K562 (cell line): ENCODE results near the gene SPINT4. TPM values are rescaled to one million over a fixed set of nuclear protein-coding genes. Genes with fewer than 3 reads are reported as not detected.
"Not testable (repeated sequence)": the region's sequence is repeated elsewhere in the genome, so short reads cannot be mapped to it uniquely, and the experiment has no call there.

ENCODE experiments used
- ATAC-seq: fragments of 200-7000 bp; cut with Tn5 transposase; 3 replicates; pipeline ENCODE4 v1.9.1; 2020; ENCODE audit warnings: moderate library complexity
- BruUV-seq: library from RNA; stranded (reverse); fragments of 400-500 nt; replicated peaks from 2 replicates; lab custom pipeline; 2021; lab: Mats Ljungman, UMichigan
- CTCF ChIA-PET: fragments of 300-600 bp; formaldehyde crosslinking; extraction: SDS; loops from one replicate; lab custom pipeline; 2021; ENCODE audit warnings: low intra/inter-chr PET ratio; lab: Yijun Ruan, JAX
- POLR2A ChIA-PET: fragments of 300-600, 350-650 bp; sonication (Branson Sonifier 250); formaldehyde crosslinking; extraction: SDS; loops from one replicate; lab custom pipeline; 2021; ENCODE audit warnings: antibody characterized with exemption, inconsistent platforms; lab: Yijun Ruan, JAX
- DNase-seq, 4 experiments: peaks; one replicate each; pipeline versions ENCODE4 v3.0.0 to v3.0.0-alpha.2; 2011 to 2018; ENCODE audit warnings: low spot score in 3 of 4, mixed read lengths in 3 of 4; ENCODE audit errors: extremely low read depth in 1 of 4
- FAIRE-seq: peaks from 2 replicates; lab custom pipeline; 2011; peaks lifted over from hg19 to GRCh38; lab: Jason Lieb, UNC
- H2AFZ ChIP-seq: 2 replicates; pipeline ENCODE4 v1.6.0; 2011; ENCODE audit warnings: low read depth, low read length, control low read depth, inconsistent platforms
- H3K27ac ChIP-seq: fragments of 200-600 bp; 3 replicates; pipeline ENCODE4 v1.8.0; 2011; ENCODE audit warnings: low read depth, mild to moderate bottlenecking, control low read depth, inconsistent platforms, low read length, moderate library complexity, mixed read lengths; ENCODE audit errors: extremely low read depth
- H3K27me3 ChIP-seq, 2 experiments: fragments of 300-600 bp in 1 of 2; 2 replicates in 1 of 2; 3 replicates in 1 of 2; pipeline versions ENCODE4 v1.6.0 to v1.8.0; 2011; ENCODE audit warnings: inconsistent platforms in 2 of 2, low read length in 2 of 2, mild to moderate bottlenecking in 1 of 2, mixed read lengths in 1 of 2, moderate library complexity in 1 of 2; ENCODE audit not compliant: control insufficient read depth in 2 of 2, insufficient read depth in 2 of 2
- H3K36me3 ChIP-seq: fragments of 300-600 bp; 3 replicates; pipeline ENCODE4 v1.8.0; 2011; ENCODE audit warnings: mild to moderate bottlenecking, low read length, inconsistent platforms; ENCODE audit not compliant: control insufficient read depth, insufficient read depth
- H3K4me1 ChIP-seq, 2 experiments: fragments of 200-600 bp in 1 of 2; replicated peaks in 1 of 2; 2 replicates in 1 of 2; 3 replicates in 1 of 2; pipeline versions ENCODE4 v1.5.1 to v1.8.0; 2011; ENCODE audit warnings: inconsistent platforms in 2 of 2, low read length in 2 of 2, mild to moderate bottlenecking in 1 of 2, mixed read lengths in 1 of 2, moderate library complexity in 1 of 2; ENCODE audit not compliant: control insufficient read depth in 2 of 2, insufficient read depth in 2 of 2
- H3K4me2 ChIP-seq: 2 replicates; pipeline ENCODE4 v1.6.1; 2011; ENCODE audit warnings: low read length, control low read depth, inconsistent platforms, mixed read lengths; ENCODE audit not compliant: insufficient read depth
- H3K4me3 ChIP-seq: fragments of 200-600 bp; sonication (generic), shearing (Covaris generic); 2 replicates; pipeline ENCODE4 v1.5.1; 2016; ENCODE audit warnings: control low read depth, inconsistent platforms
- H3K79me2 ChIP-seq: fragments of 200-600 bp; 3 replicates; pipeline ENCODE4 v1.8.0; 2011; ENCODE audit warnings: low read length, inconsistent platforms; ENCODE audit not compliant: control insufficient read depth, insufficient read depth
- H3K9ac ChIP-seq, 2 experiments: 2 replicates each; pipeline versions ENCODE4 v1.6.0 to v1.6.1; 2011; ENCODE audit warnings: low read depth in 2 of 2, low read length in 2 of 2, control low read depth in 1 of 2, inconsistent platforms in 1 of 2, mild to moderate bottlenecking in 1 of 2, mixed read lengths in 1 of 2; ENCODE audit not compliant: insufficient read depth in 1 of 2
- H3K9me1 ChIP-seq: one replicate; pipeline ENCODE4 v1.6.0; 2011; ENCODE audit warnings: inconsistent platforms, mild to moderate bottlenecking, low read length, moderate library complexity; ENCODE audit not compliant: control insufficient read depth, insufficient read depth
- H3K9me3 ChIP-seq: replicated peaks from 2 replicates; pipeline ENCODE4 v1.5.1; 2011; ENCODE audit warnings: low read depth, low read length, inconsistent platforms; ENCODE audit not compliant: control insufficient read depth, insufficient read depth
- H4K20me1 ChIP-seq: replicated peaks from 2 replicates; pipeline ENCODE4 v1.6.1; 2011; ENCODE audit warnings: low read length, inconsistent platforms, mixed read lengths; ENCODE audit not compliant: control insufficient read depth, insufficient read depth
- CBX5 ChIP-seq: IDR thresholded peaks from 2 replicates; pipeline ENCODE4 v1.6.1; 2014; ENCODE audit warnings: low read depth, borderline replicate concordance
- ETV5 ChIP-seq: sonication (generic); formaldehyde crosslinking; IDR thresholded peaks from 2 replicates; pipeline ENCODE4 v1.4.0; 2020; ENCODE audit warnings: low read depth, mild to moderate bottlenecking, missing genetic modification reagents
- IRF9 ChIP-seq: fragments of 450-650 bp; IDR thresholded peaks from 2 replicates; pipeline ENCODE4 v1.6.1; 2016; ENCODE audit warnings: missing biosample characterization, missing genetic modification characterization
- ZNF445 ChIP-seq: fragments of 250-450 bp; sonication (Bioruptor Pico); IDR thresholded peaks from 2 replicates; pipeline ENCODE4 v1.4.0; 2020; ENCODE audit warnings: low read depth, mild to moderate bottlenecking, moderate library complexity
- WGBS: fragments of 100-300 bp; shearing (Covaris generic); methylation state at CpG from one replicate; pipeline ENCODE4 v1.1.6; 2016; ENCODE audit warnings: low coverage, mixed read lengths; ENCODE audit not compliant: insufficient coverage; ENCODE audit errors: missing lambda C conversion rate; 5-methylcytosine and 5-hydroxymethylcytosine counted together
- in situ Hi-C: fragments of 300-500 bp; cut with MboI; formaldehyde crosslinking; loops from 4 replicates; pipeline ENCODE4 v1.15.0; 2018; ENCODE audit warnings: inconsistent platforms, mixed read lengths
- intact Hi-C: fragments of 100-400 bp; cut with micrococcal nuclease; formaldehyde crosslinking; loops from 2 replicates; pipeline ENCODE4 v1.14.2; 2022
- polyA plus RNA-seq, 8 experiments: library from polyadenylated mRNA; depleted of rRNA in 4 of 8; stranded (reverse) in 5 of 8; unstranded in 3 of 8; fragments of >200 nt; fragmentation: Nextera tagmentation in 2 of 8; fragmentation: Illumina TruSeq in 1 of 8; extraction: Ambion mirVana in 2 of 8; extraction: Trizol in 1 of 8; gene quantifications; 2 replicates each; pipeline versions ENCODE4 v1.2.1 to v1.2.3, GENCODE V29; 2011 to 2014; ENCODE audit warnings: inconsistent platforms in 1 of 8, missing spikeins in 1 of 8
- total RNA-seq, 7 experiments: library from RNA; depleted of rRNA in 6 of 7; stranded (reverse); fragments of >200 nt in 6 of 7; fragmentation: Illumina TruSeq in 2 of 7; extraction: Trizol in 2 of 7; gene quantifications; 2 replicates each; pipeline versions ENCODE4 v1.2.1 to v1.2.3, GENCODE V29; 2011 to 2021; ENCODE audit warnings: low replicate concordance in 1 of 7

Gene SPINT4
- total and polyA plus RNA-seq, 9 of the 15 experiments (the other 6 are each of a cell fraction or from before 2014, with no cell fraction given), result not detected

- H3K4me3 ChIP-seq, H4K20me1 ChIP-seq, H3K9me1 ChIP-seq, H3K4me1 ChIP-seq, H3K27ac ChIP-seq, H3K9ac ChIP-seq, DNase-seq, ATAC-seq, H3K36me3 ChIP-seq, CTCF ChIA-PET, FAIRE-seq, H3K4me2 ChIP-seq, H3K79me2 ChIP-seq, BruUV-seq, intact Hi-C loops, H3K9me3 ChIP-seq, H2AFZ ChIP-seq: not testable (repeated sequence)
- WGBS, result 11% methylated on average over 10 of the region's 13 CpGs
- in situ Hi-C loops, result loop anchor here (5.0 kb wide), 1 partner anchor 222 kb away; no protein-coding TSS in a partner anchor
- H3K27me3 ChIP-seq, result peaks cover 10 to 11% of the 10 kb centered on the region in 2 experiments; a peak in 4 of 5 replicates
- POLR2A ChIA-PET, result interaction anchor here (1.4 kb wide), 1 partner anchor 25 kb away, joined by 3 read pairs; no protein-coding TSS in a partner anchor
These were observed 42.6 kb downstream of the SPINT4 start for GRCh38 chr20:45764618-45765282.

DNA sequence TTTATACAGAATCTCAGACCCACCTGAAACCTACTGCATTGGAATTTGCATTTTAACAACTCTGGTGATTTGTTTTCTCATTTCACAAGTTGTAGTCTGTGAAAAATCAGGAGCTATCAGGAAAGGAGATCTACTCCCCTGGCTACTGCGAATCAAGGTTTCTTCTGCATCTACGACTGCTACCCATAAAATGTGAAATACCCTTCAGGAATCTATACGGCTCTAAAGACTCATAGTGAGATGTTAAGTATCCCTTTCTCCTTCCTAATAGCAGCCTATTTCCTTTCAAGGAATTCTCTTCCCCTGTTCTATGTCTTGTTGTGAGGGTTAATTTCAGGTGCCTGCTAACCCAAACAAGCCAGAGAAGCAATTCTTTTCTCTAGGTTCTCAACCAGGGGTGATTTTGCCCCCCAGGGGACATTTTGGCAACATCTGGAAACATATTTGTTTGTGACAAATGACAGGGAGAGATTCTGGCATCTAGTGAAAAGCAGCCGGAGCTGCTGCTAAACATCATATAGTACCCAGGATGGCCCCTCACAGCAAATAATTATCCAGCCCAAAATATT, 43.2 kb downstream of the SPINT4 start:
- no peak overlapping the region for H3K4me2 ChIP-seq
- H3K79me2 ChIP-seq, result no peaks in the 10 kb centered on the region
- peaks cover 10 to 11% of the 10 kb centered on the region in 2 experiments; a peak in 4 of 5 replicates for H3K27me3 ChIP-seq
- ATAC-seq, result no peak
- CTCF ChIA-PET, result no interaction called here
- TF ChIP-seq IRF9 (tag) (no peak), ZNF445 (CRISPR knock-in tag) (no peak), CBX5 (no peak), ETV5 (CRISPR knock-in tag) (no peak)
- TF ChIP-seq, all 486 proteins: peak for 0
- WGBS, result 3% methylated on average over 4 of the region's 4 CpGs
- Histone ChIP-seq H3K36me3 (no peaks in the 10 kb centered on the region), H4K20me1 (no peaks in the 10 kb centered on the region), H2AFZ (no peak overlapping the region), H3K9me3 (no peaks in the 10 kb centered on the region), H3K4me1 (no peaks in the 10 kb centered on the region), H3K9ac (no peak overlapping the region), H3K27ac (no peak overlapping the region), H3K9me1 (no peaks in the 10 kb centered on the region), H3K4me3 (no peak overlapping the region)
- intact Hi-C loops (no loop called here), in situ Hi-C loops (loop anchor here (5.0 kb wide), 1 partner anchor 223 kb away; no protein-coding TSS in a partner anchor)
- POLR2A ChIA-PET, result interaction anchor here (1.4 kb wide), 1 partner anchor 25 kb away, joined by 3 read pairs; no protein-coding TSS in a partner anchor
- BruUV-seq, result no TSS peak
- FAIRE-seq (no peak), DNase-seq (no peak)
